Measurements from ENCODE around the gene DLG2. TPM values are rescaled to one million over a fixed set of nuclear protein-coding genes. Genes with fewer than 3 reads are reported as not detected.
A peak's percentile ranks its signal among the peaks of the same experiment; 100 is the strongest.
"Not testable (repeated sequence)": the region's sequence is repeated elsewhere in the genome, so short reads cannot be mapped to it uniquely, and the experiment has no call there.

The DLG2 gene
- polyA plus RNA-seq, 1 donor, result 8.1 TPM

DNA sequence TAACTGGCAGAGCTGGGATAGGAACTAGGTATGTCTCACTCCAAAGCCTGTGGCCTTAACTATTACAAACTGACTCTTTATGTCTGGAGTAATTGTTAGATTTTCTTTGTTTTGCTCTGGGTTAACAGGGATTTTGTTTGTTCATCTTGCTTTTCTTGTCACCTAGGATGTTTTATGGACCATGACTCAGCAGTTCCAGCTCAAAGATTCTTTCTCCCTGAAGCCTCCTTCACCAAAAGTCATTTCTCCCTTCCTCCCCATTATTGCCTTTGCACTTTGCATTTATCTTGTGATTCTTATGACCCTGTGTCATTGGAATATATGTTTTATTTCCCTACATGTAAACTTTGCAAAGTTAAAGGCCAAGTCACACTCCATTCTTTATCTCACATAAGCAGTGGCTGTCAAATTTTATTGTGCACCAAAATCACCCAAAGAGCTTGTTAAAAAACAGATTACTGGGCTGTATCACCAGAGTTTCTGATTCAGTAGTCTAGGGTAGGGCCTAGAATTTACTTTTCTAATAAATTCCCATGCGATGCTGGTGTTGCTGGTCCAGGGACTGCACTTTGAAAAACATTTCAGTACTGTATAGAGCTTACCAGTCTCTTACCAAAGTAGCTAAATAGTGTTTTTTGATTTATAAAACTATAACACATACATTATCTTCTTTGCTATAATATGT, 327.7 kb downstream of the DLG2 start:
- Histone ChIP-seq H3K27ac (ENCODE audit: low read length) (no peak overlapping the region), H3K4me3 (ENCODE audit: low read length) (no peak overlapping the region), H3K9me3 (ENCODE audit: control insufficient read depth, low read depth, low read length) (no peaks in the 10 kb centered on the region), H3K27me3 (ENCODE audit: control insufficient read depth, insufficient read depth, low read length) (no peaks in the 10 kb centered on the region), H3K36me3 (ENCODE audit: control insufficient read depth, insufficient read depth, low read length) (no peaks in the 10 kb centered on the region), H3K4me1 (ENCODE audit: control insufficient read depth, insufficient read depth, low read length) (no peaks in the 10 kb centered on the region)
- DNase-seq, result peak; percentile 50 to 62
- no CpG with 5 or more reads among the region's 1 CpG for WGBS (ENCODE audit: insufficient coverage, low lambda C conversion rate)

DNA sequence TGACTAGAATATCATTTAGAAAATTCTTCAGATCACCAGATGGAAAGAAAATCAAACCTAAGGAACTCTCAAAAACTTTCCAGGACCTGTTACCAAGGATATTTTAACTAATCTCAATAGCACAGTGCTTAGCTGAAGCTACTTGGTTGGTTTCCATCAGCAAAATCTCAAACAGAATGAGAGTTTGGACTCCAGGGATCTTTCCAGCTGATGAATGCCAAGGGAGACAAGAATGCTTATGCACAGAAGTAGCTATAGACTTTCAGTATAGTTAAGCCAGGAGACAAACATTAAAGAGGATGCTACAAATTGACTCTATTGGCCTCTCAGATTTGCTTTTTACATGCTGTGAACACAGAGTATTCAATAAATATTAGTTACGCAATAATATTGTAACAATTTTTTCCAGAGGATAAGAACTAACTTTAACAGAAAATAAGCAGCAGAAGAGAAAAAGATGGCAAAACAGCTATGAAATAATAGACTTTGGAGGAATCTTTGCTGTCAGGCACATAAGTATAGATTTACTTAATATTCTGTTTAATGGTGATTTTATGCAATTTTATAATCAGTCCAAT, 331.4 kb downstream of the DLG2 start:
- Histone ChIP-seq H3K4me3 (ENCODE audit: low read length) (no peak overlapping the region), H3K27me3 (ENCODE audit: control insufficient read depth, insufficient read depth, low read length) (no peaks in the 10 kb centered on the region), H3K27ac (ENCODE audit: low read length) (no peak overlapping the region), H3K4me1 (ENCODE audit: control insufficient read depth, insufficient read depth, low read length) (no peaks in the 10 kb centered on the region), H3K9me3 (ENCODE audit: control insufficient read depth, low read depth, low read length) (no peaks in the 10 kb centered on the region), H3K36me3 (ENCODE audit: control insufficient read depth, insufficient read depth, low read length) (no peaks in the 10 kb centered on the region)
- 100% methylated on average over 1 of the region's 1 CpG for WGBS (ENCODE audit: insufficient coverage, low lambda C conversion rate)
- no peak for DNase-seq

DNA sequence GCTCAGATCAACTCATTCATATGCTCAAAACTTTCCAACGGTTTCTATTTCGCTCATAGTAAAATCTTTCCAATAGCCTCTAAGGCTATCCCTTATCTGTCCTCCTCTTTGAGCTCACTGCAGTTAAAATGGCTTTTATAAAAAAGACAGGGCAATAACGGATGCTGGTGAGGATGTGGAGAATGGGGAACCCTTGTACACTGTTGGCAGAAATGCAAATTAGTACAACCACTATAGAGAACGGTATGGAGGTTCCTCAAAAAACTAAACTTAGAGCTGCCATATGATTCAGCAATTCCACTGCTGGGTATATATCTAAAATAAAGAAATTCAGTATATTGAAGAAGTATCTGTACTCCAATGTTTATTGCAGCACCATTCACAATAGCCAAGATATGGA, 345.6 kb downstream of the DLG2 start:
- no peak for DNase-seq
- Histone ChIP-seq H3K4me1 (ENCODE audit: control insufficient read depth, insufficient read depth, low read length) (no peaks in the 10 kb centered on the region), H3K4me3 (ENCODE audit: low read length) (no peak overlapping the region), H3K36me3 (ENCODE audit: control insufficient read depth, insufficient read depth, low read length) (no peaks in the 10 kb centered on the region), H3K9me3 (ENCODE audit: control insufficient read depth, low read depth, low read length) (no peaks in the 10 kb centered on the region), H3K27ac (ENCODE audit: low read length) (no peak overlapping the region), H3K27me3 (ENCODE audit: control insufficient read depth, insufficient read depth, low read length) (no peaks in the 10 kb centered on the region)
- WGBS (ENCODE audit: insufficient coverage, low lambda C conversion rate), result 100% methylated on average over 3 of the region's 4 CpGs

DNA sequence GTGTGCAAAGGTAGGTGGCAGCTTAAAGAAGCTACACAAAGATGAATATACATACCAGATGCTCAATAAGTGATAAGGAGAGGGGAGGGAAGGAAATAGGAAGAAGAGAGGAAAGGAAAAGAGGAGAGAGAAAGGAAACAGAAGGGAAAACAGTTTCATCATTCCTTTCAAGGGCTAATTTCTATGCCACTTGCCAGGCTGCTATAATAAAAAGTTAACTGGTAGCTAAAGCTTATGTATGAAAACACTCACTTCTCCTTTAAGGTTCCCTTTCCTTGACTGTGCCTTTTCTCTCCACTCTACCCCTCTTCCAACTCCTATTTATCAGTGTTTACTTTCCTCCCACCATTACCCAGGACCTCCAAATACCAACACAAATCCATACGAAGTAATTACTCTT, 347.9 kb downstream of the DLG2 start:
- Histone ChIP-seq H3K36me3 (ENCODE audit: control insufficient read depth, insufficient read depth, low read length) (no peaks in the 10 kb centered on the region), H3K27me3 (ENCODE audit: control insufficient read depth, insufficient read depth, low read length) (no peaks in the 10 kb centered on the region), H3K4me1 (ENCODE audit: control insufficient read depth, insufficient read depth, low read length) (no peaks in the 10 kb centered on the region), H3K27ac (ENCODE audit: low read length) (no peak overlapping the region), H3K4me3 (ENCODE audit: low read length) (no peak overlapping the region), H3K9me3 (ENCODE audit: control insufficient read depth, low read depth, low read length) (no peaks in the 10 kb centered on the region)
- no peak for DNase-seq
- WGBS (ENCODE audit: insufficient coverage, low lambda C conversion rate), result no CpG with 5 or more reads among the region's 1 CpG

DNA sequence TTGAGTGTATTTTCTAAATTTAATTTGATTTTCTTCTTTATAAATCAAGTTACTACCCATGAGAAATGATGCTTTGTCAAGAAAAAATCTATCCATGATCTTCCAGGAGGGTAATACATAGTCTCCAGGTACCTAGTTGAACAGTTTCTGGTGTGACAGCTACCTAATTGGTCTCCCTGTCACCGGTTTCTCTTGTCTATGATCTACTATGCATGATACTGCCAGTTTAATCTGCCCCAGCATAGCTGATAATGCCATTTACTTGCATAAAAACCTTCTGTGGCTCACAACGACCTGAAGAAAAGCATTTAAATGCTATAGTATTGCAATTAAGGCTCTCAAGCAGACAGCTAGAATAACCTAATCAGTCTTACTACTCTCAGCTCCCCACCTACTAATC, 349.5 kb downstream of the DLG2 start:
- DNase-seq, result no peak
- no CpG with 5 or more reads among the region's 2 CpGs for WGBS (ENCODE audit: insufficient coverage, low lambda C conversion rate)
- Histone ChIP-seq H3K4me3 (ENCODE audit: low read length) (no peak overlapping the region), H3K4me1 (ENCODE audit: control insufficient read depth, insufficient read depth, low read length) (no peaks in the 10 kb centered on the region), H3K36me3 (ENCODE audit: control insufficient read depth, insufficient read depth, low read length) (no peaks in the 10 kb centered on the region), H3K27ac (ENCODE audit: low read length) (no peak overlapping the region), H3K27me3 (ENCODE audit: control insufficient read depth, insufficient read depth, low read length) (no peaks in the 10 kb centered on the region), H3K9me3 (ENCODE audit: control insufficient read depth, low read depth, low read length) (no peaks in the 10 kb centered on the region)

DNA sequence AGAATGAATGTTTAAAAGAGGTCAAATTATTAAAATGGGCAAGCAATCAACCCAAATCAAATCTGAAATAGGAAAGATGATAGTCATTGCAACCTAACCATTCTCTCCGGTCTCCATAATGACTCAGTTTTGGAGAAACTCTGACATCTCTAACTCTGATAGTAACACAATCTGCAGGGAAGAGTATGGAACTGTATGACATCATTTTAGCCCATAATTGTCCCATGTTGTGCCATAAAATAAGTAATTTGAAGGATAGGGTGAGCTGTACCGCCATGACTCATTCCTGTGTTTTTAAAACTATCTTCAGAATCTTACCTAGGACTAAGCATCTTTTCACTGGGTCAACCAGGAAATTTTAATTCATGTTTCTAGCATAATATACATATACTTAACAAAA, 350.8 kb downstream of the DLG2 start:
- Histone ChIP-seq H3K36me3 (ENCODE audit: control insufficient read depth, insufficient read depth, low read length) (no peaks in the 10 kb centered on the region), H3K27me3 (ENCODE audit: control insufficient read depth, insufficient read depth, low read length) (no peaks in the 10 kb centered on the region), H3K9me3 (ENCODE audit: control insufficient read depth, low read depth, low read length) (no peaks in the 10 kb centered on the region), H3K27ac (ENCODE audit: low read length) (no peak overlapping the region), H3K4me3 (ENCODE audit: low read length) (no peak overlapping the region), H3K4me1 (ENCODE audit: control insufficient read depth, insufficient read depth, low read length) (no peaks in the 10 kb centered on the region)
- WGBS (ENCODE audit: insufficient coverage, low lambda C conversion rate), result 83% methylated on average over 1 of the region's 2 CpGs
- no peak for DNase-seq

DNA sequence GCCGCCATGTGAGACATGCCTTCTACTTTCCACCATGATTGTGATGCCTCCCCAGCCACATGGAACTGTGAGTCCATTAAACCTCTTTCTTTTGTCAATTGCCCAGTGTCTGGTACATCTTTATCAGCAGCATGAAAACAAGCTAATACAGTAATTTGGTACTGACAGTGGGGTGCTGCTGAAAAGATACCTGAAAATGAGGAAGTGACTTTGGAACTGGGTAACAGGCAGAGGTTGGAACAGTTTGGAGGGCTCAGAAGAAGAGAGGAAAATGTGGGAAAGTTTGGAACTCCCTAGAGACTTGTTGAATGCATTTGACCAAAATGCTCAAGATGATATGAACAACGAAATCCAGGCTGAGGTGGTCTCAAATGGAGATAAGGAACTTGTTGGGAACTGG, 356.8 kb downstream of the DLG2 start:
- not testable (repeated sequence) for H3K4me1 ChIP-seq (ENCODE audit: control insufficient read depth, insufficient read depth, low read length); DNase-seq; H3K27me3 ChIP-seq (ENCODE audit: control insufficient read depth, insufficient read depth, low read length); H3K27ac ChIP-seq (ENCODE audit: low read length); H3K36me3 ChIP-seq (ENCODE audit: control insufficient read depth, insufficient read depth, low read length); H3K4me3 ChIP-seq (ENCODE audit: low read length); H3K9me3 ChIP-seq (ENCODE audit: control insufficient read depth, low read depth, low read length)
- WGBS (ENCODE audit: insufficient coverage, low lambda C conversion rate), result no CpG with 5 or more reads among the region's 2 CpGs

DNA sequence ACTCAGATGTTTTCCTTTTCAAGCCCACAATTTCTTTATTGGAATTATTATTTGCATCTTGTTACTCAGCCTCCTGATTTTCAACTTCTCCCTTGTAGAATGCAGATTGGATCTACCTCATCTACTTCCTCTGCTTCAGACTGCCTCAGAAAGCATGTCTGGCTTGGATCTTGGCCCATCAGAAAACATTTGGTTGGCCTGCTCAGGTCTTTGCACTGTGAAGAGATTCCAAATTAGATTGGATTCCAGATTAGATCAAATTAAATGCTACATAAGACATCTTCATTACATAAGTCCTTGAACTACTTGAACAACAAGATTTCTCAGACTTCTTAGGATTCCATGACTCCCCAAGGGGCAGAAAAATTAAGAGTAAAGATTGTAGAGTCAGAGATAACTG, 358.0 kb downstream of the DLG2 start:
- H3K4me3 ChIP-seq (ENCODE audit: low read length), result no peak overlapping the region
- no peak overlapping the region for H3K27ac ChIP-seq (ENCODE audit: low read length)
- no peaks in the 10 kb centered on the region for H3K36me3 ChIP-seq (ENCODE audit: control insufficient read depth, insufficient read depth, low read length)
- DNase-seq, result no peak
- no peaks in the 10 kb centered on the region for H3K27me3 ChIP-seq (ENCODE audit: control insufficient read depth, insufficient read depth, low read length)
- H3K4me1 ChIP-seq (ENCODE audit: control insufficient read depth, insufficient read depth, low read length), result no peaks in the 10 kb centered on the region
- no peaks in the 10 kb centered on the region for H3K9me3 ChIP-seq (ENCODE audit: control insufficient read depth, low read depth, low read length)

DNA sequence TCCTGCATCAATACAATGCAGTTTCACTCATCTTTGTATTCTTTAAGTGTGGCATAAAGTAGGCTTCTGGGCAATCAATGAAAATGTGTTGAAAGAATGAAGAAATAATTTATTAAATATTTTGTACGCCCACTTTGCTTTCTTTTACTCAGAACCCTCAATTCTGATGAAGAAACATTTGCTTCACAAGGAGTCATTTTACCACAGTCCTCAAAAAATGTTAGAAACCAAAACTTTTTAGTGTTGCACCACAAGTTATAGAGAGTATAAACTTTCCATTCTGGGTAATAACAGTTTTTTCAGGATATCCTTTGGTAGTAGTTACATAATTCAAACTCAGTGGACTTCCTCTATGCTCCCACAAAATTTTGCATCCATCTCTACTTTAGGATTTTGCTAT, 360.5 kb downstream of the DLG2 start:
- no peak overlapping the region for H3K4me3 ChIP-seq (ENCODE audit: low read length)
- no peak overlapping the region for H3K27ac ChIP-seq (ENCODE audit: low read length)
- H3K36me3 ChIP-seq (ENCODE audit: control insufficient read depth, insufficient read depth, low read length), result no peaks in the 10 kb centered on the region
- no CpG with 5 or more reads among the region's 1 CpG for WGBS (ENCODE audit: insufficient coverage, low lambda C conversion rate)
- no peaks in the 10 kb centered on the region for H3K4me1 ChIP-seq (ENCODE audit: control insufficient read depth, insufficient read depth, low read length)
- H3K9me3 ChIP-seq (ENCODE audit: control insufficient read depth, low read depth, low read length), result no peaks in the 10 kb centered on the region
- no peaks in the 10 kb centered on the region for H3K27me3 ChIP-seq (ENCODE audit: control insufficient read depth, insufficient read depth, low read length)
- DNase-seq, result no peak

DNA sequence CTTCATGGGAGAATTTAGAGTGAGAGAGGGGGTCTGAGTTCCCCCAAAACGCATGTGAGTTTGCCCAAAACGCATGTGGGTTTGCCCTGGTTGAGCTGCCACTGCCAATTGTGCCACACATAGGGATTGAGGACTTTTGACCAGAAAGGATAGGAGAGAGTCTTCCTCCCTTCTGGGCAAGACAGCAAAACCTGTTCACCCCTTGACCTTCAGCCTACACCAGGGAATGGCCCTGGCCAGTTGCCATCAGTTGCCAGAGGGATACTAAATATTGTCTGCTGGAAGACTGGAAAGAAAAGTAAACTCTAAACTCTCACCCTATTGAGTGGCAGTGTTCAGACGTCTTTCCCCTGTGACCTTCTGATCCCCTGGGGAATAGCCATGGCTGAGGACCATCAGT, 363.8 kb downstream of the DLG2 start:
- H3K9me3 ChIP-seq (ENCODE audit: control insufficient read depth, low read depth, low read length), result no peaks in the 10 kb centered on the region
- WGBS (ENCODE audit: insufficient coverage, low lambda C conversion rate), result no CpG with 5 or more reads among the region's 3 CpGs

DNA sequence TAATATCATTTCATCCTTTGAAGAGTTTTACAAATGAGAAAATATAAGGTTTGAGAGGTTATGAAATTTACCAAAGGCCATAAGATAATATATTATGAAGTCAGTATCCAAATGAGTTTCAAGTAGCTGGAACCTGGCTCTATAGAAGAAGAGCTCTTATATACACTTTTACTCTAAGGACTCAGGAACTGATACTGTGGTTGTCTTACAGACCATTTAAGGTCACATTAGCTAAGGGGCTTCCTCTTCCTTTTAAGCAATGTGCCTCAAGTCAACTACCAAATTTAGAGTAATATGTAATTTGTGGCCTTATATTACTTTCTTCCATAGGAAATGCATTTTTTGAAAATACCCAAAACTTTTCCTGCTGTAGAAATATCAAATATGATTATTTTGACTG, 369.3 kb downstream of the DLG2 start:
- no peaks in the 10 kb centered on the region for H3K4me1 ChIP-seq (ENCODE audit: control insufficient read depth, insufficient read depth, low read length)
- DNase-seq, result no peak
- H3K4me3 ChIP-seq (ENCODE audit: low read length), result no peak overlapping the region
- H3K36me3 ChIP-seq (ENCODE audit: control insufficient read depth, insufficient read depth, low read length), result no peaks in the 10 kb centered on the region
- H3K9me3 ChIP-seq (ENCODE audit: control insufficient read depth, low read depth, low read length), result peaks cover 5% of the 10 kb centered on the region
- H3K27ac ChIP-seq (ENCODE audit: low read length), result no peak overlapping the region
- no peaks in the 10 kb centered on the region for H3K27me3 ChIP-seq (ENCODE audit: control insufficient read depth, insufficient read depth, low read length)

More for the DNA sequence above, 363.8 kb downstream of the DLG2 start:
- no peak for DNase-seq
- no peaks in the 10 kb centered on the region for H3K27me3 ChIP-seq (ENCODE audit: control insufficient read depth, insufficient read depth, low read length)
- H3K4me3 ChIP-seq (ENCODE audit: low read length), result no peak overlapping the region
- H3K27ac ChIP-seq (ENCODE audit: low read length), result no peak overlapping the region
- no peaks in the 10 kb centered on the region for H3K36me3 ChIP-seq (ENCODE audit: control insufficient read depth, insufficient read depth, low read length)
- no peaks in the 10 kb centered on the region for H3K4me1 ChIP-seq (ENCODE audit: control insufficient read depth, insufficient read depth, low read length)
